PC-9 (cell line): ENCODE results near the gene GCNT2. TPM values are rescaled to one million over a fixed set of nuclear protein-coding genes. Genes with fewer than 3 reads are reported as not detected.
"Not testable (repeated sequence)": the region's sequence is repeated elsewhere in the genome, so short reads cannot be mapped to it uniquely, and the experiment has no call there.

Experiments used
- BruUV-seq: library from RNA; stranded (reverse); fragments of 400-500 nt; replicated peaks from 2 replicates; lab custom pipeline; 2021; lab: Mats Ljungman, UMichigan
- CTCF ChIA-PET: fragments of 300-600 bp; sonication (Branson Sonifier 250); formaldehyde crosslinking; loops from one replicate; lab custom pipeline; 2022; ENCODE audit warnings: antibody characterized with exemption; lab: Charles Lee
- POLR2A ChIA-PET: fragments of 300-600 bp; sonication (Branson Sonifier 250); formaldehyde crosslinking; loops from one replicate; lab custom pipeline; 2022; ENCODE audit warnings: antibody characterized with exemption; ENCODE audit not compliant: unreplicated experiment; lab: Charles Lee
- DNase-seq, 2 experiments: peaks; one replicate each; pipeline versions ENCODE4 v3.0.0 to v3.0.0-alpha.2; 2015 to 2022; ENCODE audit warnings: mixed read lengths in 1 of 2
- H2AFZ ChIP-seq: fragments of 200-600 bp; sonication (generic); 2 replicates; pipeline ENCODE4 v1.8.1; 2017; ENCODE audit warnings: antibody characterized with exemption
- H3F3A ChIP-seq: fragments of 200-600 bp; sonication (generic); 2 replicates; pipeline ENCODE4 v1.8.1; 2017; ENCODE audit warnings: antibody characterized with exemption, mild to moderate bottlenecking, low read depth; ENCODE audit not compliant: insufficient read depth
- H3K27ac ChIP-seq: fragments of 200-600 bp; sonication (generic); 2 replicates; pipeline ENCODE4 v1.6.1; 2016; ENCODE audit warnings: mixed run types
- H3K27me3 ChIP-seq: fragments of 200-600 bp; sonication (generic); 2 replicates; pipeline ENCODE4 v1.6.1; 2016; ENCODE audit warnings: low read depth, mixed run types; ENCODE audit not compliant: insufficient read depth
- H3K36me3 ChIP-seq: fragments of 200-600 bp; sonication (generic); 2 replicates; pipeline ENCODE4 v1.6.1; 2016; ENCODE audit warnings: low read depth, mixed run types
- H3K4me1 ChIP-seq: fragments of 200-600 bp; sonication (generic); replicated peaks from 2 replicates; pipeline ENCODE4 v1.6.1; 2016; ENCODE audit warnings: mixed run types; ENCODE audit not compliant: insufficient read depth
- H3K4me2 ChIP-seq: fragments of 200-600 bp; sonication (generic); 2 replicates; pipeline ENCODE4 v1.6.1; 2017; ENCODE audit warnings: mixed run types
- H3K4me3 ChIP-seq: fragments of 200-600 bp; sonication (generic); 2 replicates; pipeline ENCODE4 v1.6.1; 2016; ENCODE audit warnings: mixed run types
- H3K79me2 ChIP-seq: fragments of 200-600 bp; sonication (generic); 2 replicates; pipeline ENCODE4 v1.6.1; 2017; ENCODE audit warnings: low read depth, mixed run types
- H3K9me2 ChIP-seq: fragments of 200-600 bp; sonication (generic); 2 replicates; pipeline ENCODE4 v1.8.1; 2017; ENCODE audit warnings: mild to moderate bottlenecking; ENCODE audit not compliant: insufficient read depth
- H3K9me3 ChIP-seq: fragments of 200-600 bp; sonication (generic); 2 replicates; pipeline ENCODE4 v1.8.1; 2016; ENCODE audit warnings: low read depth; ENCODE audit not compliant: insufficient read depth
- H4K20me1 ChIP-seq: fragments of 200-600 bp; sonication (generic); 2 replicates; pipeline ENCODE4 v1.8.1; 2017; ENCODE audit not compliant: insufficient read depth
- EZH2 ChIP-seq: fragments of 200-600 bp; sonication (generic); IDR thresholded peaks from 2 replicates; pipeline ENCODE4 v1.8.0; 2017; ENCODE audit warnings: antibody characterized with exemption, low read depth
- intact Hi-C: fragments of 100-400 bp; cut with micrococcal nuclease; formaldehyde crosslinking; loops from one replicate; pipeline ENCODE4 v1.10.0; 2022; ENCODE audit not compliant: unreplicated experiment
- total RNA-seq: library from RNA; stranded (reverse); gene quantifications from 2 replicates; pipeline ENCODE4 v1.2.3, GENCODE V29; 2021
- TF ChIP-seq, protein P1 (sequence below): fragments of 200-600 bp; sonication (generic); conservative IDR thresholded peaks from 2 replicates; pipeline ENCODE4 v1.6.1; 2017; ENCODE audit warnings: mixed run types, antibody characterized with exemption, mild to moderate bottlenecking, moderate library complexity

GCNT2 gene
- total RNA-seq, 1 experiment from 2014 or later, result 35.7 TPM

DNA sequence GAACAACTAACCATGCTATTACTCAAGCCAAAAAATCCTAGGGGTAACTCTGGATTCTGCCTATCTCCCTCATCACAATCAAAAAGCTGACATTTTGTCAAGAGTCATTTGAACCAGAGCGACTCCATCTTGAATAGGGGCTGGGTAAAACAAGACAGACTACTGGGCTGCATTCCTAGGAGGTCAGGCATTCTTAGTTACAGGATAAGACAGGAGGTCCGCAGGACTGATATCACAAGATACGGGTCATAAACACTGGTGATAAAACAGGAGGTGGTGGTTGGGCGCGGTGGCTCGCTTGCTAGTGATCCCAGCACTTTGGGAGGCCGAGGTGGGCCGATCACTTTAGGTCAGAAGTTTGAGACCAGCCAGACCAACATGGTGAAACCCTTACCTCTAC is 141.1 kb downstream of the GCNT2 start:
- no TSS peak for BruUV-seq
- CTCF ChIA-PET, result interaction anchor here (0.7 kb wide), 1 partner anchor 63 kb away, joined by 4 read pairs; no protein-coding TSS in a partner anchor
- H3K36me3 ChIP-seq, result no peaks in the 10 kb centered on the region

DNA sequence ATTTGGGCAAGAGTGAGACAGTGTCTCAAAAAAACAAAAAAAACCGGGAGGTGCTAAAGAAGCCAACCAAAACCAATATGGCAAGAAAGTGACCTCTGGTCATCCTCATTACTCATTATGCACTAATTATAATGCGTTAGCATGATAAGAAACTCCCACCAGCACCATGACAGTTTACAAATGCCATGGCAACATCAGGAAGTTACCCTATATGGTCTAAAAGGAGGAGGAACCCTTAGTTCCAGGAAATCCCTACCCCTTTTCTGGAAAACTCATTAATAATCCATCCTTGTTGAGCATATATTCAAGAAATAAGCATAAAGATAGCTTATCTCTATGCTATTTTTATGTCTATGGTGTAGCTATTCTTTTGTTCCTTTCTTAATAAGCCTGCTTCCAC is 141.6 kb downstream of the GCNT2 start:
- no TSS peak for BruUV-seq

More for the DNA sequence above, 141.1 kb downstream of the GCNT2 start:
- POLR2A ChIA-PET, result no interaction called here
- H4K20me1 ChIP-seq, result no peaks in the 10 kb centered on the region
- no peaks in the 10 kb centered on the region for H3K9me2 ChIP-seq
- no peak for DNase-seq
- TF ChIP-seq, protein P1, sequence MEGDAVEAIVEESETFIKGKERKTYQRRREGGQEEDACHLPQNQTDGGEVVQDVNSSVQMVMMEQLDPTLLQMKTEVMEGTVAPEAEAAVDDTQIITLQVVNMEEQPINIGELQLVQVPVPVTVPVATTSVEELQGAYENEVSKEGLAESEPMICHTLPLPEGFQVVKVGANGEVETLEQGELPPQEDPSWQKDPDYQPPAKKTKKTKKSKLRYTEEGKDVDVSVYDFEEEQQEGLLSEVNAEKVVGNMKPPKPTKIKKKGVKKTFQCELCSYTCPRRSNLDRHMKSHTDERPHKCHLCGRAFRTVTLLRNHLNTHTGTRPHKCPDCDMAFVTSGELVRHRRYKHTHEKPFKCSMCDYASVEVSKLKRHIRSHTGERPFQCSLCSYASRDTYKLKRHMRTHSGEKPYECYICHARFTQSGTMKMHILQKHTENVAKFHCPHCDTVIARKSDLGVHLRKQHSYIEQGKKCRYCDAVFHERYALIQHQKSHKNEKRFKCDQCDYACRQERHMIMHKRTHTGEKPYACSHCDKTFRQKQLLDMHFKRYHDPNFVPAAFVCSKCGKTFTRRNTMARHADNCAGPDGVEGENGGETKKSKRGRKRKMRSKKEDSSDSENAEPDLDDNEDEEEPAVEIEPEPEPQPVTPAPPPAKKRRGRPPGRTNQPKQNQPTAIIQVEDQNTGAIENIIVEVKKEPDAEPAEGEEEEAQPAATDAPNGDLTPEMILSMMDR, result no peak
- no peak for TF ChIP-seq EZH2
- no peaks in the 10 kb centered on the region for H3F3A ChIP-seq
- H3K4me3 ChIP-seq, result no peak overlapping the region
- no peaks in the 10 kb centered on the region for H3K4me1 ChIP-seq
- H2AFZ ChIP-seq, result no peak overlapping the region
- intact Hi-C loops, result no loop called here
- no peak overlapping the region for H3K27ac ChIP-seq
- H3K4me2 ChIP-seq, result no peak overlapping the region
- H3K79me2 ChIP-seq, result no peaks in the 10 kb centered on the region
- H3K27me3 ChIP-seq, result no peaks in the 10 kb centered on the region
- H3K9me3 ChIP-seq, result no peaks in the 10 kb centered on the region

GRCh38 chr6:10665595-10665994 is 144.4 kb downstream of the GCNT2 start:
- BruUV-seq, result not testable (repeated sequence)

More for the DNA sequence above, 141.6 kb downstream of the GCNT2 start:
- H3K4me2 ChIP-seq, result no peak overlapping the region
- H4K20me1 ChIP-seq, result no peaks in the 10 kb centered on the region
- no peak overlapping the region for H3K27ac ChIP-seq
- ChIA-PET POLR2A (no interaction called here), CTCF (no interaction called here)
- no peaks in the 10 kb centered on the region for H3K36me3 ChIP-seq
- DNase-seq, result no peak
- H3K4me1 ChIP-seq, result no peaks in the 10 kb centered on the region
- H2AFZ ChIP-seq, result no peak overlapping the region
- no peaks in the 10 kb centered on the region for H3K9me2 ChIP-seq
- H3K9me3 ChIP-seq, result no peaks in the 10 kb centered on the region
- no peak overlapping the region for H3K4me3 ChIP-seq
- no peaks in the 10 kb centered on the region for H3K79me2 ChIP-seq
- H3K27me3 ChIP-seq, result no peaks in the 10 kb centered on the region
- H3F3A ChIP-seq, result no peaks in the 10 kb centered on the region
- intact Hi-C loops, result no loop called here
- TF ChIP-seq, protein P1, result no peak
- no peak for TF ChIP-seq EZH2

More at GRCh38 chr6:10665595-10665994, 144.4 kb downstream of the GCNT2 start:
- H3F3A ChIP-seq, H3K27ac ChIP-seq, CTCF ChIA-PET, DNase-seq, H4K20me1 ChIP-seq, H3K27me3 ChIP-seq, H3K36me3 ChIP-seq, H3K79me2 ChIP-seq, H3K9me3 ChIP-seq, H3K9me2 ChIP-seq, H3K4me3 ChIP-seq, POLR2A ChIA-PET, H2AFZ ChIP-seq, H3K4me1 ChIP-seq, intact Hi-C loops, H3K4me2 ChIP-seq: not testable (repeated sequence)
